ENCODE measurements around the gene PRC1. TPM values are rescaled to one million over a fixed set of nuclear protein-coding genes. Genes with fewer than 3 reads are reported as not detected.
"Not testable (repeated sequence)": the region's sequence is repeated elsewhere in the genome, so short reads cannot be mapped to it uniquely, and the experiment has no call there.

Gene PRC1
- total and polyA plus RNA-seq, 4 donors, result 5.0 to 31.1 (median 7.9) TPM

GRCh38 chr15:91017716-91018115 is 23.4 kb upstream of the PRC1 start:
- TF ChIP-seq CTCF (IDR thresholded peaks at IDR 0.05; ENCODE audit: control extremely low read depth, extremely low read depth), result no peak
- Histone ChIP-seq H3K4me3 (no peak overlapping the region), H3K9ac (ENCODE audit: insufficient read depth in 1 of 2, low read length in 2 of 2) (no peak overlapping the region), H3K4me1 (ENCODE audit: control insufficient read depth in 5 of 5, insufficient read depth in 5 of 5, low read length in 5 of 5) (peaks cover 0 to 11% (median 5%) of the 10 kb centered on the region in 5 donors), H3K9me3 (ENCODE audit: control insufficient read depth in 4 of 4, insufficient read depth in 3 of 4, low read length in 3 of 4) (no peaks in the 10 kb centered on the region), H3K27ac (ENCODE audit: low read depth in 1 of 2, low read length in 1 of 2) (no peak overlapping the region), H3K36me3 (ENCODE audit: control insufficient read depth in 4 of 4, insufficient read depth in 4 of 4, low read length in 4 of 4) (peaks cover 4 to 24% (median 19%) of the 10 kb centered on the region in 4 donors), H3K27me3 (ENCODE audit: control insufficient read depth in 3 of 3, insufficient read depth in 3 of 3, low read length in 2 of 3) (no peaks in the 10 kb centered on the region)
- DNase-seq (no peak), ATAC-seq (ENCODE audit: insufficient read depth, low FRiP score) (no peak)
- WGBS, 2 donors, result 78 to 82% methylated on average over 5 of the region's 5 CpGs

- H3K9me3 ChIP-seq (ENCODE audit: control insufficient read depth in 4 of 4, insufficient read depth in 3 of 4, low read length in 3 of 4); H3K4me1 ChIP-seq (ENCODE audit: control insufficient read depth in 5 of 5, insufficient read depth in 5 of 5, low read length in 5 of 5); H3K27ac ChIP-seq (ENCODE audit: low read depth in 1 of 2, low read length in 1 of 2); H3K9ac ChIP-seq (ENCODE audit: insufficient read depth in 1 of 2, low read length in 2 of 2); H3K27me3 ChIP-seq (ENCODE audit: control insufficient read depth in 3 of 3, insufficient read depth in 3 of 3, low read length in 2 of 3); DNase-seq; ATAC-seq (ENCODE audit: insufficient read depth, low FRiP score); H3K4me3 ChIP-seq: not testable (repeated sequence)
- H3K36me3 ChIP-seq (ENCODE audit: control insufficient read depth in 4 of 4, insufficient read depth in 4 of 4, low read length in 4 of 4), result peaks cover 7 to 39% (median 31%) of the 10 kb centered on the region in 4 donors
- WGBS, 2 donors, result 95 to 96% methylated on average over 10 of the region's 10 CpGs
These were observed 19.4 kb upstream of the PRC1 start for GRCh38 chr15:91013701-91014100.

DNA sequence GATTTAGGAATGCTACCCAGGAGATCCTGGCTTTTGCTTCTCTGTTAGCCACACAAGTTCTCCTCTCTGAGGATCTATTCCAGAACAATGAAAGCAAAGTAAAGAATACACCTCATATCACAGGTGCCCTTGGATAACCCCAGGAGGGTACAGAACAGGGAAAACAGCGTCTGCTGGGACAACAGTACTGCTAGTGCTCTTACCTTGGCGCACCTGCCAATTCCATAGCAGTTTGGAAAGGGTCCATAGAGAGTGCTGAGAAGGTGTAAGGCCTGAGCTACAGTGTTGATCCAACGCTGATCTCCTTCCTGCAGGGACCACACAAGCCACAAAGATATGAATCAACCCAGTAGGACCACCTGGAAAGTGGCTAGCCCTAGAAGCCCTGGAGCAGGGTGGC is 12.9 kb upstream of the PRC1 start:
- DNase-seq (no peak), ATAC-seq (ENCODE audit: insufficient read depth, low FRiP score) (no peak)
- no peaks in the 10 kb centered on the region for H3K27me3 ChIP-seq (ENCODE audit: control insufficient read depth in 3 of 3, insufficient read depth in 3 of 3, low read length in 2 of 3)
- 93% methylated on average over 3 of the region's 3 CpGs for WGBS, 2 donors
- no peaks in the 10 kb centered on the region for H3K4me1 ChIP-seq (ENCODE audit: control insufficient read depth in 5 of 5, insufficient read depth in 5 of 5, low read length in 5 of 5)
- no peak overlapping the region for H3K9ac ChIP-seq (ENCODE audit: insufficient read depth in 1 of 2, low read length in 2 of 2)
- no peak overlapping the region for H3K4me3 ChIP-seq
- TF ChIP-seq CTCF (IDR thresholded peaks at IDR 0.05; ENCODE audit: control extremely low read depth, extremely low read depth), result no peak
- H3K9me3 ChIP-seq (ENCODE audit: control insufficient read depth in 4 of 4, insufficient read depth in 3 of 4, low read length in 3 of 4), result no peaks in the 10 kb centered on the region
- H3K27ac ChIP-seq (ENCODE audit: low read depth in 1 of 2, low read length in 1 of 2), result no peak overlapping the region
- H3K36me3 ChIP-seq (ENCODE audit: control insufficient read depth in 4 of 4, insufficient read depth in 4 of 4, low read length in 4 of 4), result peaks cover 25 to 52% (median 40%) of the 10 kb centered on the region in 4 donors

DNA sequence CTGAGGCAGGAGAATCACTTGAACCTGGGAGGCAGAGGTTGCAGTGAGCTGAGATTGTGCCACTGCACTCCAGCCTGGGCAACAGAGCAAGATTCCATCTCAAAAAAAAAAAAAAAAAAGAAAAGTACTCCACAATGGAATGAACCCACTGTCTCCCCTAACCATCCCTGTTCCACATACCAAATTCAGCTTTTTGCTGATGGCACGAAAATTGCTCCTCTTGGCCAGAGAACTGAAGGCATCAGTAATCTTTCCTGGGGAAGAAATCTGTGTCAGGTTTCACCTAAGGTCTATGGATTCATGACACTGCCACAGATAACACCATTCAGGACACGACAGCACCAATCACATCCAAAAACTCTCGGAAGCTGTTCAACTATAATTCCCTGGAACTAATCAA is 6.9 kb upstream of the PRC1 start:
- DNase-seq (no peak), ATAC-seq (ENCODE audit: insufficient read depth, low FRiP score) (no peak)
- H3K9me3 ChIP-seq (ENCODE audit: control insufficient read depth in 4 of 4, insufficient read depth in 3 of 4, low read length in 3 of 4), result no peaks in the 10 kb centered on the region
- no peak for TF ChIP-seq CTCF (IDR thresholded peaks at IDR 0.05; ENCODE audit: control extremely low read depth, extremely low read depth)
- H3K27me3 ChIP-seq (ENCODE audit: control insufficient read depth in 3 of 3, insufficient read depth in 3 of 3, low read length in 2 of 3), result no peaks in the 10 kb centered on the region
- no peak overlapping the region for H3K4me3 ChIP-seq
- 96 to 97% methylated on average over 3 of the region's 3 CpGs for WGBS, 2 donors
- H3K27ac ChIP-seq (ENCODE audit: low read depth in 1 of 2, low read length in 1 of 2), result no peak overlapping the region
- peaks cover 29 to 39% (median 34%) of the 10 kb centered on the region in 4 donors for H3K36me3 ChIP-seq (ENCODE audit: control insufficient read depth in 4 of 4, insufficient read depth in 4 of 4, low read length in 4 of 4)
- no peaks in the 10 kb centered on the region for H3K4me1 ChIP-seq (ENCODE audit: control insufficient read depth in 5 of 5, insufficient read depth in 5 of 5, low read length in 5 of 5)
- no peak overlapping the region for H3K9ac ChIP-seq (ENCODE audit: insufficient read depth in 1 of 2, low read length in 2 of 2)
